Measurements from ENCODE around the gene GAS7. TPM values are rescaled to one million over a fixed set of nuclear protein-coding genes. Genes with fewer than 3 reads are reported as not detected.
A peak's percentile ranks its signal among the peaks of the same experiment; 100 is the strongest.

GAS7 gene
- polyA plus RNA-seq, 6 donors from 2014 or later: 1.1 to 3.6 (median 1.8) TPM; not detected in 1

GRCh38 chr17:10081571-10082169 lies 116.7 kb downstream of the GAS7 start:
- peaks cover 5 to 18% (median 8%) of the 10 kb centered on the region in 7 donors for H3K9me3 Mint-ChIP-seq
- peaks cover 13 to 19% (median 16%) of the 10 kb centered on the region in 3 donors for H3K4me1 Mint-ChIP-seq
- peak overlapping the region in 1 of 6 donors; percentile 32 for H3K27ac Mint-ChIP-seq
- no peaks in the 10 kb centered on the region for H3K27me3 Mint-ChIP-seq
- H3K4me3 Mint-ChIP-seq: no peak overlapping the region
- ATAC-seq (ENCODE audit: low read depth in 2 of 2) (peak in 1 of 2 donors; percentile 34), DNase-seq (no peak)
- peaks cover 5 to 23% of the 10 kb centered on the region in 2 donors for H3K36me3 Mint-ChIP-seq

GRCh38 chr17:10077561-10078299 lies 120.7 kb downstream of the GAS7 start:
- peaks cover 2 to 19% of the 10 kb centered on the region in 2 donors for H3K36me3 Mint-ChIP-seq
- H3K9me3 Mint-ChIP-seq: peaks cover under 1 to 10% (median 5%) of the 10 kb centered on the region in 7 donors
- peaks cover 0 to 3% (median 0%) of the 10 kb centered on the region in 3 donors for H3K27me3 Mint-ChIP-seq
- H3K4me1 Mint-ChIP-seq: peaks cover 0 to 11% (median 0%) of the 10 kb centered on the region in 3 donors
- H3K27ac Mint-ChIP-seq: peak overlapping the region in 1 of 6 donors; percentile 3
- peak in 1 of 2 donors; percentile 14 for ATAC-seq (ENCODE audit: low read depth in 2 of 2)
- H3K4me3 Mint-ChIP-seq: no peak overlapping the region
- DNase-seq: no peak

- peaks cover 0 to 11% (median 0%) of the 10 kb centered on the region in 3 donors for H3K4me1 Mint-ChIP-seq
- ATAC-seq (ENCODE audit: low read depth in 2 of 2): no peak
- peaks cover 0 to 8% of the 10 kb centered on the region in 2 donors for H3K36me3 Mint-ChIP-seq
- H3K27ac Mint-ChIP-seq: no peak overlapping the region
- peaks cover 0 to 8% (median 4%) of the 10 kb centered on the region in 7 donors for H3K9me3 Mint-ChIP-seq
- no peak for DNase-seq
- H3K4me3 Mint-ChIP-seq: no peak overlapping the region
- H3K27me3 Mint-ChIP-seq: peaks cover 0 to 3% (median 0%) of the 10 kb centered on the region in 3 donors
Observed at GRCh38 chr17:10075919-10076318, 122.5 kb downstream of the GAS7 start.

GRCh38 chr17:10073941-10074340 lies 124.5 kb downstream of the GAS7 start:
- Mint-ChIP-seq H3K9me3 (peaks cover 0 to 8% (median 4%) of the 10 kb centered on the region in 7 donors), H3K27ac (no peak overlapping the region), H3K4me1 (peaks cover 0 to 11% (median 0%) of the 10 kb centered on the region in 3 donors), H3K4me3 (no peak overlapping the region), H3K27me3 (peaks cover 0 to 3% (median 0%) of the 10 kb centered on the region in 3 donors), H3K36me3 (peaks cover 0 to 8% of the 10 kb centered on the region in 2 donors)
- ATAC-seq (ENCODE audit: low read depth in 2 of 2) (no peak), DNase-seq (no peak)

- Mint-ChIP-seq H3K4me1 (peaks cover 0 to 3% (median 0%) of the 10 kb centered on the region in 3 donors), H3K36me3 (peaks cover 0 to 5% of the 10 kb centered on the region in 2 donors), H3K27ac (peak overlapping the region in 3 of 6 donors; percentile 39 to 54 (median 43)), H3K27me3 (peaks cover 0 to 3% (median 0%) of the 10 kb centered on the region in 3 donors), H3K9me3 (peaks cover 0 to 7% (median 4%) of the 10 kb centered on the region in 7 donors), H3K4me3 (no peak overlapping the region)
- DNase-seq (no peak), ATAC-seq (ENCODE audit: low read depth in 2 of 2) (no peak)
Observed at GRCh38 chr17:10072556-10073425, 125.6 kb downstream of the GAS7 start.

- peaks cover 0 to under 1% (median 0%) of the 10 kb centered on the region in 7 donors for H3K9me3 Mint-ChIP-seq
- peaks cover 0 to 3% (median 0%) of the 10 kb centered on the region in 3 donors for H3K27me3 Mint-ChIP-seq
- ATAC-seq (ENCODE audit: low read depth in 2 of 2) (no peak), DNase-seq (no peak)
- H3K36me3 Mint-ChIP-seq: no peaks in the 10 kb centered on the region
- no peak overlapping the region for H3K27ac Mint-ChIP-seq
- H3K4me3 Mint-ChIP-seq: no peak overlapping the region
- H3K4me1 Mint-ChIP-seq: no peaks in the 10 kb centered on the region
Observed at GRCh38 chr17:10072086-10072485, 126.3 kb downstream of the GAS7 start.

GRCh38 chr17:10071141-10071540 lies 127.3 kb downstream of the GAS7 start:
- ATAC-seq (ENCODE audit: low read depth in 2 of 2): no peak
- no peaks in the 10 kb centered on the region for H3K36me3 Mint-ChIP-seq
- H3K4me3 Mint-ChIP-seq: no peak overlapping the region
- H3K27me3 Mint-ChIP-seq: peaks cover 0 to 3% (median 0%) of the 10 kb centered on the region in 3 donors
- no peak overlapping the region for H3K27ac Mint-ChIP-seq
- no peaks in the 10 kb centered on the region for H3K9me3 Mint-ChIP-seq
- DNase-seq: no peak
- no peaks in the 10 kb centered on the region for H3K4me1 Mint-ChIP-seq

GRCh38 chr17:10070690-10071089 lies 127.7 kb downstream of the GAS7 start:
- Mint-ChIP-seq H3K9me3 (peaks cover 0 to 3% (median 0%) of the 10 kb centered on the region in 7 donors), H3K27ac (no peak overlapping the region), H3K27me3 (peaks cover 0 to 3% (median 0%) of the 10 kb centered on the region in 3 donors), H3K4me3 (no peak overlapping the region), H3K36me3 (peaks cover 0 to 3% of the 10 kb centered on the region in 2 donors), H3K4me1 (no peaks in the 10 kb centered on the region)
- ATAC-seq (ENCODE audit: low read depth in 2 of 2) (no peak), DNase-seq (no peak)

- Mint-ChIP-seq H3K4me3 (no peak overlapping the region), H3K27me3 (peaks cover 0 to 3% (median 0%) of the 10 kb centered on the region in 3 donors), H3K4me1 (peaks cover 2 to 3% (median 2%) of the 10 kb centered on the region in 3 donors), H3K36me3 (peaks cover 0 to 9% of the 10 kb centered on the region in 2 donors), H3K9me3 (peaks cover 4 to 13% (median 6%) of the 10 kb centered on the region in 7 donors), H3K27ac (peak overlapping the region in 2 of 6 donors; percentile 5 to 28)
- no peak for ATAC-seq (ENCODE audit: low read depth in 2 of 2)
- DNase-seq: no peak
Observed at GRCh38 chr17:10069301-10069700, 129.1 kb downstream of the GAS7 start.

- H3K36me3 Mint-ChIP-seq: peaks cover 0 to 9% of the 10 kb centered on the region in 2 donors
- no peak overlapping the region for H3K4me3 Mint-ChIP-seq
- peak overlapping the region in 1 of 6 donors; percentile 22 for H3K27ac Mint-ChIP-seq
- ATAC-seq (ENCODE audit: low read depth in 2 of 2) (no peak), DNase-seq (no peak)
- peaks cover 4 to 13% (median 6%) of the 10 kb centered on the region in 7 donors for H3K9me3 Mint-ChIP-seq
- H3K4me1 Mint-ChIP-seq: peaks cover 17 to 20% (median 19%) of the 10 kb centered on the region in 3 donors
- H3K27me3 Mint-ChIP-seq: no peaks in the 10 kb centered on the region
Observed at GRCh38 chr17:10067446-10068143, 130.8 kb downstream of the GAS7 start.

- peaks cover 0 to 3% (median 0%) of the 10 kb centered on the region in 3 donors for H3K27me3 Mint-ChIP-seq
- H3K27ac Mint-ChIP-seq: peak overlapping the region in 1 of 6 donors; percentile 47
- peak overlapping the region in 1 of 8 donors; percentile 1 for H3K4me3 Mint-ChIP-seq
- H3K4me1 Mint-ChIP-seq: peaks cover 24 to 36% (median 26%) of the 10 kb centered on the region in 3 donors
- no peak for DNase-seq
- peaks cover 0 to 9% of the 10 kb centered on the region in 2 donors for H3K36me3 Mint-ChIP-seq
- no peak for ATAC-seq (ENCODE audit: low read depth in 2 of 2)
- peaks cover 4 to 13% (median 6%) of the 10 kb centered on the region in 7 donors for H3K9me3 Mint-ChIP-seq
Observed at GRCh38 chr17:10064536-10064935, 133.9 kb downstream of the GAS7 start.

GRCh38 chr17:10063730-10064241 lies 134.6 kb downstream of the GAS7 start:
- peak overlapping the region in 4 of 6 donors; percentile 44 to 93 (median 72) for H3K27ac Mint-ChIP-seq
- peaks cover 0 to 3% (median 0%) of the 10 kb centered on the region in 3 donors for H3K27me3 Mint-ChIP-seq
- DNase-seq (no peak), ATAC-seq (ENCODE audit: low read depth in 2 of 2) (no peak)
- H3K4me3 Mint-ChIP-seq: peak overlapping the region in 2 of 8 donors; percentile 18 to 56
- H3K4me1 Mint-ChIP-seq: peaks cover 30 to 43% (median 34%) of the 10 kb centered on the region in 3 donors
- peaks cover 0 to 9% of the 10 kb centered on the region in 2 donors for H3K36me3 Mint-ChIP-seq
- H3K9me3 Mint-ChIP-seq: peaks cover 4 to 13% (median 6%) of the 10 kb centered on the region in 7 donors

Measured in naive B cell (primary cell).